Measurements from ENCODE around the gene GATAD2B.

DNA sequence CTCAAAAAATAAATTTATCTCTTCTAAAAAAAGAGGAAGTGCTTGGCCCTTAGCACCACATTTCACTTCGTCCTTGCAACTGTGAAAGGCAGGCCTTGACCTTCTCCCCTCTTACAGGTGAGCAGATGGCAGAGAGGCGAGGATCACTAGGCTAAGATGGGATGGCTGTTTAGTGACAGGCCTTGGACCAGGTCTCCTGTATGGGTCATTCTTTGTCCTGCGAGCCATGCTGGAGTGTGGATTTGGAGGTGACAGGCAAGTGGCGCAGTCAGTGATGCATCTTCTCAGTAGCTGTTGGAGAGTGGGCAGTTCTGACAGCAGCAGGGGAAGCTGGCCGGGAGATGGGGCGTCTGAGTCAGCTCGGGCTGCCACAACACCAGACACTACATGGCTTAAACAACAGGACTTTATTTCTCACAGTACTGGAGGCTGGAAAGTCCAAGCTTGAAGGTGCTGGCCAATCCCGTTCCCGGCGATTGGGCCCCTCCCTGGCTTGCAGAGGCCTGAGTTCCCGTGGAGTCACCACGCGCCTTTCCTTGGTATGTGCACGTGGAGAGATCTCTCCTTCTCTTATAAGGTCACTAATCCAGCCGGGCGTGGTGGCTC, 131.0 kb downstream of the GATAD2B start:
- TF ChIP-seq EZH2 (IDR thresholded peaks at IDR 0.05; ENCODE audit: borderline replicate concordance, low read depth, low read length, severe bottlenecking), result no peak
- no peak for TF ChIP-seq POLR2A (IDR thresholded peaks at IDR 0.05; ENCODE audit: low read depth, low read length)
- no peak for TF ChIP-seq MYC (IDR thresholded peaks at IDR 0.05; ENCODE audit: low read depth, low read length)
- TF ChIP-seq, protein P1, sequence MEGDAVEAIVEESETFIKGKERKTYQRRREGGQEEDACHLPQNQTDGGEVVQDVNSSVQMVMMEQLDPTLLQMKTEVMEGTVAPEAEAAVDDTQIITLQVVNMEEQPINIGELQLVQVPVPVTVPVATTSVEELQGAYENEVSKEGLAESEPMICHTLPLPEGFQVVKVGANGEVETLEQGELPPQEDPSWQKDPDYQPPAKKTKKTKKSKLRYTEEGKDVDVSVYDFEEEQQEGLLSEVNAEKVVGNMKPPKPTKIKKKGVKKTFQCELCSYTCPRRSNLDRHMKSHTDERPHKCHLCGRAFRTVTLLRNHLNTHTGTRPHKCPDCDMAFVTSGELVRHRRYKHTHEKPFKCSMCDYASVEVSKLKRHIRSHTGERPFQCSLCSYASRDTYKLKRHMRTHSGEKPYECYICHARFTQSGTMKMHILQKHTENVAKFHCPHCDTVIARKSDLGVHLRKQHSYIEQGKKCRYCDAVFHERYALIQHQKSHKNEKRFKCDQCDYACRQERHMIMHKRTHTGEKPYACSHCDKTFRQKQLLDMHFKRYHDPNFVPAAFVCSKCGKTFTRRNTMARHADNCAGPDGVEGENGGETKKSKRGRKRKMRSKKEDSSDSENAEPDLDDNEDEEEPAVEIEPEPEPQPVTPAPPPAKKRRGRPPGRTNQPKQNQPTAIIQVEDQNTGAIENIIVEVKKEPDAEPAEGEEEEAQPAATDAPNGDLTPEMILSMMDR (IDR thresholded peaks at IDR 0.05; ENCODE audit: extremely low read depth in 1 of 2, insufficient read depth in 1 of 2, low read depth in 1 of 2, low read length in 2 of 2), result no peak

Data from endothelial cell of umbilical vein (primary cell).